Fibroblast of mammary gland (primary cell): Measurements from ENCODE around the gene PTBP3.

ENCODE experiments used
- DNase-seq: peaks from one replicate; pipeline ENCODE4 v3.0.0-alpha.2; 2010; ENCODE audit warnings: low read depth
- H3K4me3 ChIP-seq: 2 replicates; pipeline ENCODE4 v1.5.1; 2011; ENCODE audit warnings: low read depth, mild to moderate bottlenecking, low read length, moderate library complexity; ENCODE audit not compliant: control insufficient read depth
- CTCF ChIP-seq: conservative IDR thresholded peaks from 2 replicates; pipeline ENCODE4 v1.5.1; 2011; ENCODE audit warnings: low read depth, low read length, inconsistent platforms; ENCODE audit not compliant: control insufficient read depth, insufficient read depth

PTBP3 gene

GRCh38 chr9:112187404-112187803 is 146.0 kb downstream of the PTBP3 start:
- H3K4me3 ChIP-seq: no peak overlapping the region

GRCh38 chr9:112186695-112187094 is 146.7 kb downstream of the PTBP3 start:
- no peak overlapping the region for H3K4me3 ChIP-seq
- DNase-seq: no peak
- TF ChIP-seq CTCF: no peak

More at GRCh38 chr9:112187404-112187803, 146.0 kb downstream of the PTBP3 start:
- no peak for TF ChIP-seq CTCF
- no peak for DNase-seq

GRCh38 chr9:112184946-112185345 is 148.5 kb downstream of the PTBP3 start:
- DNase-seq: no peak
- no peak for TF ChIP-seq CTCF
- no peak overlapping the region for H3K4me3 ChIP-seq

GRCh38 chr9:112184221-112184620 is 149.2 kb downstream of the PTBP3 start:
- TF ChIP-seq CTCF: no peak
- H3K4me3 ChIP-seq: no peak overlapping the region
- no peak for DNase-seq

GRCh38 chr9:112180387-112180881 is 153.0 kb downstream of the PTBP3 start:
- DNase-seq: no peak
- no peak overlapping the region for H3K4me3 ChIP-seq

GRCh38 chr9:112179816-112180215 is 153.6 kb downstream of the PTBP3 start:
- no peak for TF ChIP-seq CTCF

More at GRCh38 chr9:112180387-112180881, 153.0 kb downstream of the PTBP3 start:
- TF ChIP-seq CTCF: no peak

GRCh38 chr9:112176524-112176923 is 156.9 kb downstream of the PTBP3 start:
- TF ChIP-seq CTCF: no peak
- no peak for DNase-seq
- no peak overlapping the region for H3K4me3 ChIP-seq

More at GRCh38 chr9:112179816-112180215, 153.6 kb downstream of the PTBP3 start:
- no peak for DNase-seq
- H3K4me3 ChIP-seq: no peak overlapping the region
